Psoas muscle (tissue), 8 donors: ENCODE results near the gene KCTD17. TPM values are rescaled to one million over a fixed set of nuclear protein-coding genes. Genes with fewer than 3 reads are reported as not detected.

Experiments
- ATAC-seq, 4 donors: fragments of 200-7000 bp; cut with Tn5 transposase; one replicate each; pipeline ENCODE4 v1.9.1; 2020; ENCODE audit warnings: moderate library complexity in 3 of 4, mild to moderate bottlenecking in 2 of 4
- DNase-seq, 2 donors: peaks; one replicate each; pipeline ENCODE4 v3.0.0-alpha.2; 2020
- H3K27ac ChIP-seq: fragments of 200-600 bp; one replicate; pipeline ENCODE4 v1.8.0; 2022
- H3K27me3 ChIP-seq, 3 donors: fragments of 200-600 bp in 1 of 3; one replicate each; pipeline versions ENCODE4 v1.6.1 to v1.8.0; 2013 to 2022; ENCODE audit warnings: low read length in 2 of 3, mild to moderate bottlenecking in 2 of 3, moderate library complexity in 1 of 3; ENCODE audit not compliant: insufficient read depth in 3 of 3
- H3K36me3 ChIP-seq, 2 donors: fragments of 200-600 bp in 1 of 2; one replicate each; pipeline versions ENCODE4 v1.6.1 to v1.8.0; 2013 to 2022; ENCODE audit warnings: low read depth in 1 of 2, mild to moderate bottlenecking in 1 of 2, moderate library complexity in 1 of 2; ENCODE audit not compliant: insufficient read depth in 1 of 2
- H3K4me1 ChIP-seq: fragments of 200-600 bp; one replicate; pipeline ENCODE4 v1.8.0; 2022
- H3K4me3 ChIP-seq: fragments of 200-600 bp; one replicate; pipeline ENCODE4 v1.8.0; 2022; ENCODE audit warnings: mild to moderate bottlenecking
- H3K9me3 ChIP-seq: fragments of 200-600 bp; one replicate; pipeline ENCODE4 v1.8.0; 2022
- CTCF ChIP-seq: fragments of 200-600 bp; IDR thresholded peaks from one replicate; pipeline ENCODE4 v1.8.0; 2022; ENCODE audit warnings: antibody characterized with exemption
- WGBS, 3 donors: extraction: QIAGEN DNeasy Blood & Tissue Kit; methylation state at CpG; one replicate each; pipeline versions ENCODE4 v1.1.6 to v1.1.7; 2013; 5-methylcytosine and 5-hydroxymethylcytosine counted together
- intact Hi-C, 2 donors: fragments of 100-400 bp; cut with DNase I; formaldehyde crosslinking; loops; one replicate each; pipeline versions ENCODE4 v1.11.0 to v1.14.2; 2022
- long read RNA-seq, 2 donors: library from polyadenylated mRNA; unstranded; transcript quantifications; one replicate each; pipeline ENCODE4 v2.0.0, GENCODE V29; 2021
- polyA plus RNA-seq, 3 donors: library from polyadenylated mRNA; stranded (reverse); fragments of 200-250 nt; gene quantifications; one replicate each; pipeline ENCODE4 v1.2.3, GENCODE V29; 2013
- total RNA-seq, 4 donors: library from RNA; stranded (reverse); fragmentation: NEBNext Ultra II Directional in 2 of 4; extraction: Animal tissue kit (Norgen Biotek cat#: 25700) in 2 of 4; gene quantifications; one replicate each; pipeline versions ENCODE4 v1.2.1 to v1.2.4, GENCODE V29; 2021 to 2023
- donor health status: healthy with polysubstance abuse.
- donor health status: DM: no; HTN: no; CAD: no; lungs with moderate emphysema.
- donor health status: Bipolar disorder and iron deficiency.
- donor health status: healthy.
- donor health status: DM: yes; HTN: yes; CAD: no.
- donor health status: DM: no; HTN: no; CAD: no.
- donor health status: DM: no; HTN: no; CAD: no.
- donor health status: DM: yes; HTN: yes; CAD: no.

Gene KCTD17, protein sequence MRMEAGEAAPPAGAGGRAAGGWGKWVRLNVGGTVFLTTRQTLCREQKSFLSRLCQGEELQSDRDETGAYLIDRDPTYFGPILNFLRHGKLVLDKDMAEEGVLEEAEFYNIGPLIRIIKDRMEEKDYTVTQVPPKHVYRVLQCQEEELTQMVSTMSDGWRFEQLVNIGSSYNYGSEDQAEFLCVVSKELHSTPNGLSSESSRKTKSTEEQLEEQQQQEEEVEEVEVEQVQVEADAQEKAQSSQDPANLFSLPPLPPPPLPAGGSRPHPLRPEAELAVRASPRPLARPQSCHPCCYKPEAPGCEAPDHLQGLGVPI
- 1 to 10 TPM; 1.5 to 3.4 (median 2.4) TPM for total RNA-seq
- polyA plus RNA-seq, result 1 to 10 TPM; 1.5 to 1.8 (median 1.7) TPM
- long read RNA-seq, donor 1, partial matches to known transcripts, result 0 of 2 reads
- long read RNA-seq, donor 1, other reads (novel, unspliced or antisense), result 1 of 2 reads
- long read RNA-seq, donor 2, partial matches to known transcripts, result 0 of 2 reads
- long read RNA-seq, donor 2, other reads (novel, unspliced or antisense), result 2 of 2 reads

- Histone ChIP-seq H3K9me3 (no peaks in the 10 kb centered on the region), H3K4me1 (no peaks in the 10 kb centered on the region), H3K27me3 (peaks cover 0 to 21% (median 6%) of the 10 kb centered on the region in 3 donors), H3K4me3 (peak within 1 kb of the TSS; percentile 68), H3K27ac (no peak within 1 kb of the TSS), H3K36me3 (no peaks in the 10 kb centered on the region)
- intact Hi-C loops, result no loop called here
- WGBS, 3 donors, result 3 to 6% (median 4%) methylated on average over 56 to 89 of the region's 89 CpGs
- TF ChIP-seq CTCF, result no peak
- ATAC-seq (peak; percentile 57 to 82 (median 71)), DNase-seq (peak; percentile 78)
These were observed at the start of gene KCTD17 for GRCh38 chr22:37051391-37052385. KCTD17 (plus strand) TSS chr22:37051742; CDS start chr22:37051761, 19 bp downstream.

DNA sequence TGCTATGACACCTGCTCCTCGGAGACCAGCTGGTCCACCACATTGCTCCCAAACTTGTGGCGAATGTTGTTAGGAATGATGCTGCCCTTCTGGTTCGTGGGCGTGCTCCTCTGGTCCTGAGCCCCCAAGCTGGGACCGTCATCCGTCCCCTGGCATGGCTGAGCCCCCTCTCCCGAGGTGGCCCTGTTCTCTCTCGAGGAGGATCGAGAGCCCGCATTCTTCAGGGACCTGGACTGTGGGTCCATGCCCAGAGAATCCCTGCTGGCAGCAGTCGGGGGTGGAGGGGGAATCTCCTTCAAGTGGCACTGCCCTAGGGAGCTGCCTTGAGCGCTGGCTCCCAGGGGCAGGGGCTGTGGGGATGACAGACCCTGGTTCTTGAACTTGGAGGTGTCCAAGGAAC lies 49.7 kb upstream of the KCTD17 start:
- DNase-seq, result no peak
- Histone ChIP-seq H3K9me3 (no peaks in the 10 kb centered on the region), H3K4me3 (no peak overlapping the region), H3K36me3 (no peaks in the 10 kb centered on the region), H3K4me1 (no peaks in the 10 kb centered on the region), H3K27ac (no peak overlapping the region), H3K27me3 (peaks cover 0 to 2% (median 0%) of the 10 kb centered on the region in 3 donors)
- no peak for ATAC-seq
- intact Hi-C loops, result no loop called here
- no peak for TF ChIP-seq CTCF
- 81 to 87% (median 81%) methylated on average over 12 of the region's 12 CpGs for WGBS, 3 donors

- no peaks in the 10 kb centered on the region for H3K36me3 ChIP-seq
- ATAC-seq (no peak), DNase-seq (no peak)
- H3K4me3 ChIP-seq, result no peak overlapping the region
- H3K9me3 ChIP-seq, result no peaks in the 10 kb centered on the region
- intact Hi-C loops, result no loop called here
- no peak overlapping the region for H3K27ac ChIP-seq
- 71 to 81% (median 77%) methylated on average over 7 of the region's 7 CpGs for WGBS, 3 donors
- peaks cover 0 to 2% (median 0%) of the 10 kb centered on the region in 3 donors for H3K27me3 ChIP-seq
- no peaks in the 10 kb centered on the region for H3K4me1 ChIP-seq
- no peak for TF ChIP-seq CTCF
These were observed 48.9 kb upstream of the KCTD17 start for GRCh38 chr22:37002633-37003032.

DNA sequence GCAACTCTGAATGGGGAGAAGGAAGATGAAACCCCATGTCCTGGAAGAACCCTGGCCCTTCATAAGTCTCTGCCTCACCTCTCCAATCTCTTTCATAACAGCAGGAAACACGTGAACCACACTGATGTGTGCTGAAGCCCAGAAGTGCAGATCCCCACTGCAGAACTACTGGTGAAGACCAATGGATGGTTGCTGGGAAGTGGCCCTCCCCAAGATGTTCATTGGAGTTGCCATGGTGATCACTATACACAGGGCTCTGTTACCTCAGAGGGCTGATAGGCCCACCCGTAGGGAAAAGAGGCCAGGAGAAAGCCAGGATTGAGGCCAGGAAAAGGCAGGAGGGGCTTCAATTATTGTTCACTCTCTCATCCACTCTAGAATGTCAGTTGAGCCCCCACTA lies 43.9 kb upstream of the KCTD17 start:
- peaks cover 0 to 2% (median 0%) of the 10 kb centered on the region in 3 donors for H3K27me3 ChIP-seq
- no peak for DNase-seq
- H3K4me1 ChIP-seq, result peaks cover 16% of the 10 kb centered on the region
- TF ChIP-seq CTCF, result no peak
- H3K27ac ChIP-seq, result no peak overlapping the region
- intact Hi-C loops, result no loop called here
- 36 to 49% (median 43%) methylated on average over 2 of the region's 2 CpGs for WGBS, 3 donors
- no peak overlapping the region for H3K4me3 ChIP-seq
- no peaks in the 10 kb centered on the region for H3K36me3 ChIP-seq
- ATAC-seq, result no peak
- H3K9me3 ChIP-seq, result no peaks in the 10 kb centered on the region
